Left lung (tissue), 10 donors: Measurements from ENCODE around the gene IL34. TPM values are rescaled to one million over a fixed set of nuclear protein-coding genes. Genes with fewer than 3 reads are reported as not detected.
A peak's percentile ranks its signal among the peaks of the same experiment; 100 is the strongest.
"Not testable (repeated sequence)": the region's sequence is repeated elsewhere in the genome, so short reads cannot be mapped to it uniquely, and the experiment has no call there.

Source experiments
- ATAC-seq: fragments of 200-7000 bp; cut with Tn5 transposase; one replicate; pipeline ENCODE4 v1.9.1; 2020; ENCODE audit warnings: moderate library complexity
- DNase-seq, 4 donors: peaks; one replicate each; pipeline ENCODE4 v3.0.0-alpha.2; 2013 to 2020
- H3K27ac ChIP-seq, 2 donors: fragments of 200-600 bp; sonication (generic) in 1 of 2; one replicate each; pipeline versions ENCODE4 v1.5.0 to v1.8.0; 2020 to 2021
- H3K27me3 ChIP-seq, 2 donors: fragments of 200-600 bp; sonication (generic) in 1 of 2; one replicate each; pipeline versions ENCODE4 v1.5.0 to v1.8.0; 2020 to 2021
- H3K36me3 ChIP-seq, 2 donors: fragments of 200-600 bp; sonication (generic) in 1 of 2; one replicate each; pipeline versions ENCODE4 v1.5.0 to v1.8.0; 2020 to 2021
- H3K4me1 ChIP-seq, 2 donors: fragments of 200-600 bp; one replicate each; pipeline ENCODE4 v1.8.0; 2021
- H3K4me3 ChIP-seq, 2 donors: fragments of 200-600 bp; sonication (generic) in 1 of 2; one replicate each; pipeline versions ENCODE4 v1.5.0 to v1.8.0; 2020 to 2021; ENCODE audit warnings: mild to moderate bottlenecking in 1 of 2
- H3K9me3 ChIP-seq, 2 donors: fragments of 200-600 bp; sonication (generic) in 1 of 2; one replicate each; pipeline versions ENCODE4 v1.5.0 to v1.8.0; 2020 to 2021
- CTCF ChIP-seq, 2 donors: fragments of 200-600 bp; sonication (generic) in 1 of 2; IDR thresholded peaks; one replicate each; pipeline versions ENCODE4 v1.5.0 to v1.8.0; 2021; ENCODE audit warnings: antibody characterized with exemption in 2 of 2
- intact Hi-C, 2 donors: fragments of 100-400 bp; cut with DNase I; formaldehyde crosslinking; loops; one replicate each; pipeline versions ENCODE4 v1.11.2 to v1.14.2; 2022
- polyA plus RNA-seq, 6 donors: library from polyadenylated mRNA; unstranded; fragments of 120-200 nt; gene quantifications; one replicate each; pipeline ENCODE4 v1.2.1, GENCODE V29; 2013; ENCODE audit not compliant: insufficient read length in 6 of 6
- total RNA-seq, 2 donors: library from RNA; stranded (reverse); fragmentation: NEBNext Ultra II Directional; extraction: Animal tissue kit (Norgen Biotek cat#: 25700); gene quantifications; one replicate each; pipeline ENCODE4 v1.2.1, GENCODE V29; 2021
- donor health status: DM: no; HTN: yes; CAD: no.
- donor health status: DM: no; HTN: no; CAD: no.

The IL34 gene
- total and polyA plus RNA-seq, 8 donors = 0.24 to 4.1 (median 0.45) TPM

- no peak for TF ChIP-seq CTCF (IDR thresholded peaks at IDR 0.05)
- Histone ChIP-seq H3K36me3 (no peaks in the 10 kb centered on the region), H3K9me3 (peaks cover 0 to 4% of the 10 kb centered on the region in 2 donors), H3K4me3 (no peak overlapping the region), H3K27me3 (no peaks in the 10 kb centered on the region), H3K27ac (no peak overlapping the region), H3K4me1 (no peaks in the 10 kb centered on the region)
- no peak for DNase-seq
- no peak for ATAC-seq
- intact Hi-C loops = no loop called here
These were observed 11.5 kb upstream of the IL34 start for GRCh38 chr16:70634861-70635260.

- H3K4me1 ChIP-seq = no peaks in the 10 kb centered on the region
- peaks cover 0 to 4% of the 10 kb centered on the region in 2 donors for H3K9me3 ChIP-seq
- H3K4me3 ChIP-seq = no peak overlapping the region
- H3K27me3 ChIP-seq = no peaks in the 10 kb centered on the region
- no peak for DNase-seq
- ATAC-seq = no peak
- H3K27ac ChIP-seq = no peak overlapping the region
- no peak for TF ChIP-seq CTCF (IDR thresholded peaks at IDR 0.05)
- intact Hi-C loops = no loop called here
- H3K36me3 ChIP-seq = no peaks in the 10 kb centered on the region
These were observed 10.9 kb upstream of the IL34 start for GRCh38 chr16:70635336-70636016.

- Histone ChIP-seq H3K4me1 (no peaks in the 10 kb centered on the region), H3K4me3 (no peak overlapping the region), H3K36me3 (no peaks in the 10 kb centered on the region), H3K27ac (no peak overlapping the region), H3K27me3 (no peaks in the 10 kb centered on the region), H3K9me3 (no peaks in the 10 kb centered on the region)
- intact Hi-C loops = no loop called here
- no peak for TF ChIP-seq CTCF (IDR thresholded peaks at IDR 0.05)
- ATAC-seq = peak; percentile 70
- DNase-seq = no peak
These were observed 7.3 kb upstream of the IL34 start for GRCh38 chr16:70638814-70639792.

GRCh38 chr16:70642633-70643032 is 3.7 kb upstream of the IL34 start:
- no peak overlapping the region for H3K4me3 ChIP-seq
- H3K27me3 ChIP-seq = no peaks in the 10 kb centered on the region
- H3K9me3 ChIP-seq = no peaks in the 10 kb centered on the region
- H3K27ac ChIP-seq = no peak overlapping the region
- no peaks in the 10 kb centered on the region for H3K4me1 ChIP-seq
- no peak for DNase-seq
- no peak for TF ChIP-seq CTCF (IDR thresholded peaks at IDR 0.05)
- no peaks in the 10 kb centered on the region for H3K36me3 ChIP-seq
- ATAC-seq = no peak
- intact Hi-C loops = no loop called here

- H3K27ac ChIP-seq, DNase-seq, H3K9me3 ChIP-seq, H3K27me3 ChIP-seq, ATAC-seq, H3K4me3 ChIP-seq, H3K36me3 ChIP-seq, H3K4me1 ChIP-seq, intact Hi-C loops: not testable (repeated sequence)
These were observed 3.1 kb upstream of the IL34 start for GRCh38 chr16:70643264-70643663.
